M059J (cell line): ENCODE data around the gene OR5H2. TPM values are rescaled to one million over a fixed set of nuclear protein-coding genes. Genes with fewer than 3 reads are reported as not detected.
"Not testable (repeated sequence)": the region's sequence is repeated elsewhere in the genome, so short reads cannot be mapped to it uniquely, and the experiment has no call there.

Experiments
- DNase-seq: peaks from one replicate; pipeline ENCODE4 v3.0.0-alpha.2; 2012; ENCODE audit warnings: low read depth
- total RNA-seq: library from RNA; depleted of rRNA; stranded (reverse); fragments of >200 nt; shearing (Covaris generic); gene quantifications from 2 replicates; pipeline ENCODE4 v1.2.3, GENCODE V29; 2014; rRNA removed

OR5H2 gene
- total RNA-seq, result not detected in 2 replicates

DNA sequence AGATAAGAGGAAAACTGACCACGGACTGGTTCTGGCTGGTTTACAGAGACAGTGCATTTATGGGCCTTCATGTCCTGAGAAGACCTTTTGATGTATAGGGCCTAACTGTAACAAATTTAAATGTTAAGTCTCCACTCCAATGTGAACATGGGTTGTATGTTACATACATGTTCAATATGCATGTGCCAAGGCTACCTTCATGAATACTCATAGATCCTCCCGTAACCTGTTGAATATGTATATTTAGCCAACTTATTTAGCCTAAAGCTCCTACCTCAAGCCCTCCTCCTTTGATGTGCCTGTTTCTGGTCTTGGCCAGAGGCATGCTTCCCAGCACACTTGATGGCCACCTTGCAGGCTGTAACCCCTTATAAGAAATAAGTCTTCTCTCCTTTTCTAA is at the start of gene OR5H2:
Gene OR5H2 (plus strand): TSS at position 301 of the 400 bp plus-strand sequence. CDS start 398 bp downstream, outside the sequence.
- DNase-seq, result no peak

DNA sequence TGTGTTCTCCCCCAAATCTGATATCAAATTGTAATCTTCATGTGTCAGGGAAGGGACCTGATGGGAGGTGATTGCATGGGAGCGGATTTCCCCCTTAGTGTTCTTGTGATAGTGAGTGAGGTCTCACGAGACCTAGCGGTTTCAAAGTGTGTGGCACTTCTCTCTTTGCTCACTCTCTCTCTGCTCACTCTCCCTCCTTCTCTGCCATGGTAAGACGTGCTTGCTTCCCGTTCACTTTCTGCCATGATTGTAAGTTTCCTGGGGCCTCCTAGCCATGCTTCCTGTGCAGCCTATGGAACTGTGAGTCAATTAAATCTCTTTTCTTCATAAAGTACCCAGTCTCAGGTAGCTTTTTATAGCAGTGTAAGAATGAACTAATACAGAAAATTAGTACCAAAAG is 48.8 kb upstream of the OR5H2 start:
- DNase-seq, result no peak

- DNase-seq, result peak; percentile 47
Measured at GRCh38 chr3:98240131-98240530, 42.2 kb upstream of the OR5H2 start.

GRCh38 chr3:98242155-98242554 is 40.1 kb upstream of the OR5H2 start:
- no peak for DNase-seq

DNA sequence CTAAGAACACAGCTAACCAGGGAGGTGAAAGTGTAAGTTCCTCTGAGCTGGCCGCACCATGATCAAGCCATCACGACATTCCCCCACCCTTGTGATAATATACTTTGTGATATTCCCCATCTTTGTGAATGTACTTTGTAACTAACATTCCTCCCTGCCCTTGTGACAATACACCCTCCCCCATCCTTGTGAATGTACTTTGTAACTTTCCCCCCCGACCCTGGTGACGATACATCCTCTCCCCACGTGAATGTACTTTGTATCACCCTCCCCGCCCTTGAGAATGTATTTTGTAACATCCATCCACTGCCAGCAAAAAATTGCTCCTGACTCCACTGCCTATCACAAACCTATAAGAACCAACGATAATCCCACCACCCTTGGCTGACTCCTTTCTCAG is 38.5 kb upstream of the OR5H2 start:
- no peak for DNase-seq

DNA sequence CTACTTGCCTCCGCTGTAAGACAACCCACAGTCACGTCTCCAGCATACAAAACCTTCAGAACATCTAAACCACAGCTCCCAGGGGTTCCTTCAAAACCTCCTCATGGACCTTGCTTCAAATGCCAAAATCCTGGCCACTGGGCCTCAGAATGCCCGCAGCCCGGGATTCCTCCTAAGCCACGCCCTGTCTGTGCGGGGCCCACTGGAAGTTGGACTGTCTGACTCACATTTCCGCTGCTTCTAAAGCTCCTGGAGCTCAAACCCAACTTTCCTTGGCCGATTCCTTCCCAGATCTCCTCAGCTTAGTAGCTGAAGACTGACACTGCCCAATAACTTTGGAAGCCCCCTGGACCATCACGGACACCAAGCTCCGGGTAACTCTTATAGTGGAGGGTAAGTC is 36.2 kb upstream of the OR5H2 start:
- peak; percentile 75 for DNase-seq

DNA sequence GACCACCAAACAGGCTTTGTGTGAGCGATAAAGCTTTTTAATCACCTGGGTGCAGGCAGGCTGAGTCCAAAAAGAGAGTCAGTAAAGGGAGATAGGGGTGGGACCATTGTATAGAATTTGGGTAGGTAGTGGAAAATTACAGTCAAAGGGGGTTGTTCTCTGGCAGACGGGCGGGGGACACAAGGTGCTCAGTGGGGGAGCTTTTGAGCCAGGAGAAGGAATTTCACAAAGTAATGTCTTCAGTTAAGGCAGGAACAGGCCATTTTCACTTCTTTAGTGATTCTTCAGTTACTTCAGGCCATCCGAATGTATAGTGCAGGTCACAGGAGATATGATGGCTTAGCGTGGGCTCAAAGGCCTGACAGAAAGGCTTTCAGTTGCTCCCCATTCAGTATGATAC is 26.3 kb upstream of the OR5H2 start:
- DNase-seq, result not testable (repeated sequence)

DNA sequence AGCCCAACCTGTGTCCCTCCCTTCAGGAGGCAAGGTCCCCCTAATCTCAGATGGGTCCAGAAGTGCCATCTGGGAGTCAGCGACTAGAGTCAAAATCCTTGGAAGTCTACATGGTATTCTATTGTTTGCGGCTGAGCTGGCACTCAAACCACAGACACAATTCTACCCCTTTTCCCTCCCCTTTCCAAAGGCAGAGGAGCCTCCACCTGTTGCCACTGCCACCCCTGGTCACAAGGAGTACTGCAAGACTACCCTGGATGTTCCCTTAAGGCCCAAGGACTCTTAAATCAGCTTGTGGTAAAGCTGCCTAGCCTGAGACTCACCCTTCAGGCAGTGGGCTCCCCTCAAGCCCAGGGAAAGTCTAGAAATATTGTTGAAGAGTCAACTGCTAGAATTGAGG is 22.6 kb upstream of the OR5H2 start:
- DNase-seq, result no peak

DNA sequence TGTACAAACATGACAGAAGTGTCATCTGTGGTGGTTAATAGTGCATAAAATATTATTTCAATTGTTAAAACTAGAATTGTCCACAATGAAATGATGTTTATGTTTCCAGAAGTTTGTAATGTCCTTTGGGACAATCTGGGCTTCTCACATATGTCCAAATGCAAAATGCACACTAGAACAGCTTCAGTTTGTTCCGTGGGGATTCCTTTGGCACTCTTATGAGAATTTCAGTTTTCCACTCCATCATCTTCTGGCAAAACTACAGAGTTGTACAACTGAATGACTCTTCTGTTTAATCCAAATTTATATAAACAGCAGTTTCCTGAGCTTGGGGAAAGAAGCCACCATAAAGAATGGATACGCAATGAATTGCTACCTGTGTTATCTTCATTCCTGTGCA is 20.3 kb upstream of the OR5H2 start:
- DNase-seq, result no peak

- no peak for DNase-seq
Measured at GRCh38 chr3:98263944-98264343, 18.4 kb upstream of the OR5H2 start, which contains the start of gene OR5H6. Gene OR5H6, plus strand, starts transcription at chr3:98264244. Its CDS starts 89 bp downstream, at chr3:98264333.

DNA sequence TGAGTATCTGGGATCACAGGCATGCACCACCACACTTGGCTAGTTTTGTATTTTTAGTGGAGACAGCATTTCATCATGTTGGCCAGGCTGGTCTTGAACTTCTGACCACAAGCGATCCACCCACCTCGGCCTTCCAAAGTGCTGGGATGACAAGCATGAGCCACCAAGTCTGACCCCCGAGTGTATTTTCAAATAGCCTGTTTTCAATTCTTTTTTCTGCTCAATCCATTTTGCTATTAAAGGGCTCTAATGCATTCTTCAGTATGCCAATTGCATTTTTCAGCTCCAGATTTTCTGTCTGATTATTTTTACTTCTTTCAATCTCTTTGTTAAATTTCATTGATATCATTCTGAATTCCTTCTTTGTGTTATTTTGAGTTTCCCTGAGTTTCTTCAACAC is 12.5 kb upstream of the OR5H2 start:
- no peak for DNase-seq

GRCh38 chr3:98272126-98272525 is 10.2 kb upstream of the OR5H2 start:
- DNase-seq, result peak; percentile 8

- no peak for DNase-seq
Measured at GRCh38 chr3:98274914-98275313, 7.4 kb upstream of the OR5H2 start.

- no peak for DNase-seq
Measured at GRCh38 chr3:98290916-98291315, 8.6 kb downstream of the OR5H2 start.

- DNase-seq, result no peak
Measured at GRCh38 chr3:98291332-98291957, 9.1 kb downstream of the OR5H2 start.

- no peak for DNase-seq
Measured at GRCh38 chr3:98322101-98322500, 39.8 kb downstream of the OR5H2 start.

DNA sequence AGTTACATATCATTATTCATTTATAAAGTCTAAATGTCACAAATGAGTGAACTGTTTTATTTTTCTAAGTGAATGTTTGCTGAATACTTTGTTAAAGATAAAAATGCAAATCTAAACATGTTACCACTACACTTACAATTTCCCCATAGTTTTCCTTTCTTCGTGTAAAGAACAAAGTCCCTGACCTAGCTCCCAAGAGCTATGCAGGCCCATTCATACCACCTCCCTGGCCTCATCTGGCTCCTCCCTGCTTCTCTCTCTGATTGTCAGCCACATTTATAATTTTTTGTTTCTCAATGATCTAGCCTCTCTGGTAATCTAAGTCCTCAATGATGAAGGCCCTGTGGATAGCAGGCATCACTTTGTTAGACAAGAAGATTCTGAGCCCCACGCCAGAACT is 40.4 kb downstream of the OR5H2 start:
- no peak for DNase-seq

DNA sequence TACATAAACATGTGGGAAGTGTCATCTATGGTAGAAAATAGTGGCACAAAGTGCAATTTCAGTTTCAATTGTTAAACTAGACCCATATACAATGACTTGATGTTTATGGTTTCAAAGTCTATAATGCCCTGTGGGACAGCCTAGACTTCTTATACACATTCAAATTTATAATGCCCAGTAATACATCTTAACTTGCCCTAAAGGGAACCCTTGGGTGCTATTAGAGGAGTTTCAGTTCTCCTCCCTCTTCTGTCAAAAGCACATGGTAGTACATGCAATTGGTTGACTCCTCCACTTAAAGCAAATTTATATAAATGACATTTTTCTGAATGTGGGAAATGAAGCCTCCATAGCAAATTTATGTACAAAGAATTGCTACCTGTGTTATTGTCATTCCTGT is 41.1 kb downstream of the OR5H2 start:
- no peak for DNase-seq

GRCh38 chr3:98325055-98325454 is 42.8 kb downstream of the OR5H2 start:
- no peak for DNase-seq

GRCh38 chr3:98326105-98326893 is 44.0 kb downstream of the OR5H2 start:
- peak; percentile 5 for DNase-seq

DNA sequence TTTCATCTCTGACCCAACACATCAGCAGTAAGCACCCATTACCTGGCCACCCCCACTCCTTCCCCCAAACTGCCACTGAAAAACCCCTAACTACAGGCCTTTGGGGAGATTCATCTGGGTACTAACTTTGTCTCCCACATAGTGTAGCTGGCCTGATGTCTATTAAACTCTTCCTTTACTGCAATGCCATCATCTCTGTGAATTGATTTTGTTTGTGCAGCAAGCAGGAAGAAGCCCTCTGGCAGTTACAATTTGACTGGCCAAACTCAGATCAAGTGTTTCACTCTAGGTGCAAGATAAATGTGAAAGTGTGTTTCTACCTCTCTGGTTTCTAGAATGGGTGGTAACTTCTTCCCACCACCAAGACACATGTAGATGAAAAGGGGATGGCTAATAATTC is 44.6 kb downstream of the OR5H2 start:
- no peak for DNase-seq

DNA sequence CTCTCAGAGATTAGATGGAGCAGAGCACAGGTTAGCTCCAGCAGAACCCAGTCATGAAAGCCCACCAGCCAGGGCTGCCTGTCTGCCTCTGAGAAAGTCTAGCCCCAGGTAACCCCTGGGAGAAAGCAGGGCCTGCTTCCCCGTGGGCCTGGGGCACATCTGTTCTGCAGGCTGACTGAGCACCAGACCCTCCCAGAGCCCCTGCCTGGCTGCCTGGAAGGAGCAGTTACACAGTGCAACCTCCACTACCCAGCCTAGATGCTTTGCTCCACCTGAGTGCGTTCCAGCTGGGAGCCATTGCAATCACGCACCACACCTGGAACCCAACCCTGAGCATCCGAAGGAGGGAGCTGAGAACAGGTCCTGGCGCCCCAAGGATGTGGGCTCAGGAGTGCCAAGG is 46.6 kb downstream of the OR5H2 start:
- no peak for DNase-seq

- peak; percentile 65 for DNase-seq
Measured at GRCh38 chr3:98329392-98330124, 47.3 kb downstream of the OR5H2 start.
